ENCODE data around the gene HNRNPH1. TPM values are rescaled to one million over a fixed set of nuclear protein-coding genes. Genes with fewer than 3 reads are reported as not detected.

The HNRNPH1 gene
- total and polyA plus RNA-seq, 2 of the 8 experiments (the other 6 are each of a cell fraction or from before 2014, with no cell fraction given), result 170 to 735 TPM

- 15% methylated on average over 59 of the region's 68 CpGs; no CpG with 5 or more reads in 1 of the 2 experiments for WGBS, 2 experiments (ENCODE audit: extremely low coverage in 1 of 2, insufficient coverage in 1 of 2, insufficient read length in 1 of 2, insufficient replicate concordance in 2 of 2, low coverage in 1 of 2, low lambda C conversion rate in 2 of 2, missing lambda C conversion rate in 1 of 2)
- H4K8ac ChIP-seq (ENCODE audit: extremely low read depth, insufficient read depth, low read length), result peak overlapping the region; percentile 99
- peaks cover 19 to 29% of the 10 kb centered on the region in 2 experiments for H4K20me1 ChIP-seq (replicated peaks in 1 of 2; ENCODE audit: control insufficient read depth in 1 of 2, insufficient read depth in 2 of 2, low read length in 2 of 2)
- no peaks in the 10 kb centered on the region for H3K9me3 ChIP-seq (ENCODE audit: insufficient read depth in 2 of 2, low read depth in 1 of 2, low read length in 1 of 2)
- H2BK12ac ChIP-seq (ENCODE audit: low read depth, low read length), result peak overlapping the region; percentile 95
- peaks cover 5 to 24% (median 14%) of the 10 kb centered on the region in 4 experiments for H3K4me1 ChIP-seq (replicated peaks in 1 of 4; ENCODE audit: control insufficient read depth in 3 of 4, insufficient read depth in 4 of 4, low read length in 3 of 4)
- H3K56ac ChIP-seq (replicated peaks; ENCODE audit: insufficient read length, low read depth, low read length), result peak overlapping the region; percentile 75
- peak overlapping the region; percentile 88 for H4K5ac ChIP-seq (ENCODE audit: insufficient read length, low read depth, low read length)
- peak overlapping the region; percentile 97; the same call in 1 of the 2 replicates for H2BK15ac ChIP-seq (ENCODE audit: low read length)
- peak overlapping the region; percentile 97 for H2BK5ac ChIP-seq (ENCODE audit: low read depth, low read length)
- H2AK5ac ChIP-seq (ENCODE audit: low read depth, low read length), result peak overlapping the region; percentile 92
- no peaks in the 10 kb centered on the region for H3K27me3 ChIP-seq (replicated peaks in 1 of 4; ENCODE audit: control insufficient read depth in 3 of 4, extremely low read depth in 1 of 4, insufficient read depth in 3 of 4, low read length in 3 of 4)
- peaks cover 5 to 35% (median 24%) of the 10 kb centered on the region in 4 experiments; a peak in 7 of 8 replicates for H3K36me3 ChIP-seq (ENCODE audit: control insufficient read depth in 2 of 4, insufficient read depth in 4 of 4, low read length in 3 of 4)
- H3K14ac ChIP-seq (ENCODE audit: insufficient read length), result no peak overlapping the region
- H3K4me2 ChIP-seq (ENCODE audit: insufficient read depth in 1 of 2, low read depth in 2 of 2, low read length in 2 of 2), result peak overlapping the region; percentile 90 to 94
- H3K4me3 ChIP-seq (ENCODE audit: extremely low read depth in 1 of 4, insufficient read depth in 2 of 4, low read depth in 3 of 4, low read length in 4 of 4), result peak overlapping the region; percentile 80 to 99 (median 99)
- H3K18ac ChIP-seq (ENCODE audit: extremely low read depth, low read length), result peak overlapping the region; percentile 96
- H2AFZ ChIP-seq (ENCODE audit: low read length), result no peak overlapping the region
- peaks cover 12 to 45% of the 10 kb centered on the region in 2 experiments for H3K79me2 ChIP-seq (ENCODE audit: control insufficient read depth in 1 of 2, insufficient read depth in 2 of 2, low read length in 2 of 2)
- peak overlapping the region; percentile 84 for H3K4ac ChIP-seq (replicated peaks; ENCODE audit: insufficient read length, low read depth, low read length)
- no peak for FAIRE-seq
- peak overlapping the region; percentile 3 for H2BK120ac ChIP-seq (replicated peaks; ENCODE audit: low read depth, low read length)
- no peak overlapping the region for H3K23ac ChIP-seq (ENCODE audit: insufficient read length)
- no peak for DNase-seq (ENCODE audit: low read depth in 1 of 2, low spot score in 2 of 2)
- peak overlapping the region; percentile 99 for H3K27ac ChIP-seq (ENCODE audit: low read depth, low read length)
- peaks cover 14% of the 10 kb centered on the region for H3K23me2 ChIP-seq (ENCODE audit: low read depth, low read length)
- ChIA-PET CTCF (ENCODE audit: partially characterized antibody) (interaction anchor here (0.6 to 7.7 kb wide), 11 partner anchors 9 to 432 kb away, joined by 3 to 67 read pairs (median 4); partner anchors contain the start of gene CBY3), POLR2A (ENCODE audit: partially characterized antibody) (interaction anchor here (0.7 to 20.5 kb wide), 52 partner anchors 15 to 1040 kb away, joined by 3 to 351 read pairs (median 5); partner anchors contain the start of genes CANX, CBY3, MAML1 and MGAT4B)
- peak overlapping the region; percentile 82; the same call in 1 of the 2 replicates for H2BK20ac ChIP-seq (ENCODE audit: low read length)
- peak overlapping the region; percentile 52 to 99 (median 96) for H3K9ac ChIP-seq (replicated peaks in 1 of 4; ENCODE audit: extremely low read depth in 1 of 4, low read depth in 3 of 4, low read length in 3 of 4)
- peaks cover 3% of the 10 kb centered on the region; the same call in 1 of the 2 replicates for H3K79me1 ChIP-seq (ENCODE audit: low read depth, low read length)
- peak overlapping the region; percentile 96 for H4K91ac ChIP-seq (replicated peaks; ENCODE audit: insufficient read length, low read length)
- TF ChIP-seq EP300 (IDR thresholded peaks at IDR 0.05; ENCODE audit: borderline replicate concordance in 1 of 2, low read depth in 2 of 2, low read length in 2 of 2) (no peak), SUZ12 (IDR thresholded peaks at IDR 0.05; ENCODE audit: low read length) (no peak), KDM1A (IDR thresholded peaks at IDR 0.05; ENCODE audit: borderline replicate concordance, low read length) (peak; percentile 71; the same call in 1 of the 2 replicates), CHD2 (IDR thresholded peaks at IDR 0.05; ENCODE audit: low read length) (0 out of 2 replicates have a peak, but pooled peaks have one; percentile 9), NRF1 (IDR thresholded peaks at IDR 0.05; ENCODE audit: low read depth, low read length) (no peak), CHD1 (IDR thresholded peaks at IDR 0.05; ENCODE audit: low read depth, low read length) (no peak), USF2 (IDR thresholded peaks at IDR 0.05; ENCODE audit: low read length) (no peak), PHF8 (conservative IDR thresholded peaks at IDR 0.05; ENCODE audit: low read depth, low read length) (peak; percentile 26; the same call in 1 of the 2 replicates), JUN (IDR thresholded peaks at IDR 0.05; ENCODE audit: low read depth, low read length) (no peak)
Measured at GRCh38 chr5:179623906-179624741, 653 bp upstream of the HNRNPH1 start.

Measured in H1 (cell line).